Measurements from ENCODE around the gene IFNG. TPM values are rescaled to one million over a fixed set of nuclear protein-coding genes. Genes with fewer than 3 reads are reported as not detected.

IFNG gene
- total RNA-seq: not detected in 2 replicates

GRCh38 chr12:68159681-68160304 is at the start of gene IFNG:
TSS of gene IFNG (minus strand) at chr12:68159740. CDS start at chr12:68159615, 125 bp downstream.

Other genes starting within 250 kb of the IFNG start
- not detected in 2 replicates for gene IFNG-AS1, start 170.3 kb downstream of the IFNG start, total RNA-seq
- not detected in 2 replicates for gene IL26, start 66.1 kb upstream of the IFNG start, total RNA-seq
- gene IL22, start 93.9 kb upstream of the IFNG start, total RNA-seq: not detected in 2 replicates
- gene MDM1, start 172.6 kb upstream of the IFNG start, total RNA-seq: 5.6 and 6.6 TPM in 2 replicates